SK-N-SH treated with all-trans-retinoic acid at 6 μM for 48 hours (cell line): ENCODE results near the gene AIG1.
A peak's percentile ranks its signal among the peaks of the same experiment; 100 is the strongest.

Source experiments
- ATAC-seq: fragments of 200-7000 bp; cut with Tn5 transposase; 3 replicates; pipeline ENCODE4 v1.9.1; 2020; ENCODE audit warnings: mild to moderate bottlenecking, moderate library complexity
- ARNTL ChIP-seq: fragments of 450-650 bp; formaldehyde crosslinking; IDR thresholded peaks from 2 replicates; pipeline ENCODE4 v1.5.0; 2020; ENCODE audit warnings: low read depth, mild to moderate bottlenecking, moderate library complexity, borderline replicate concordance
- BACH2 ChIP-seq: fragments of 250-450 bp; sonication (Bioruptor Pico); IDR thresholded peaks from 2 replicates; pipeline ENCODE4 v1.9.0; 2021; ENCODE audit warnings: mild to moderate bottlenecking, borderline replicate concordance
- CSDC2 ChIP-seq: fragments of 250-450 bp; sonication (Bioruptor Pico); IDR thresholded peaks from 2 replicates; pipeline ENCODE4 v1.5.0; 2020; ENCODE audit warnings: mild to moderate bottlenecking, moderate library complexity
- ESRRG ChIP-seq: fragments of 250-450 bp; sonication (Bioruptor Pico); IDR thresholded peaks from 2 replicates; pipeline ENCODE4 v1.6.1; 2021; ENCODE audit warnings: mild to moderate bottlenecking
- GLIS3 ChIP-seq: fragments of 250-450 bp; sonication (Bioruptor Pico); IDR thresholded peaks from 2 replicates; pipeline ENCODE4 v1.5.0; 2020; ENCODE audit warnings: mild to moderate bottlenecking, moderate library complexity
- ISL1 ChIP-seq: fragments of 250-450 bp; sonication (Bioruptor Pico); IDR thresholded peaks from 2 replicates; pipeline ENCODE4 v2.1.2; 2022; ENCODE audit warnings: mild to moderate bottlenecking, moderate library complexity
- OSR1 ChIP-seq: fragments of 250-450 bp; sonication (Bioruptor Pico); IDR thresholded peaks from 2 replicates; pipeline ENCODE4 v1.8.0; 2022; ENCODE audit warnings: moderate library complexity, mild to moderate bottlenecking, inconsistent platforms
- POU6F1 ChIP-seq: fragments of 250-450 bp; sonication (Bioruptor Pico); IDR thresholded peaks from 2 replicates; pipeline ENCODE4 v1.8.0; 2021; ENCODE audit warnings: low read depth, mild to moderate bottlenecking, moderate library complexity, borderline replicate concordance
- PPARA ChIP-seq: fragments of 250-450 bp; sonication (Bioruptor Pico); IDR thresholded peaks from 2 replicates; pipeline ENCODE4 v1.5.0; 2020; ENCODE audit warnings: mild to moderate bottlenecking, borderline replicate concordance
- SNAI2 ChIP-seq: fragments of 250-450 bp; sonication (Bioruptor Pico); IDR thresholded peaks from 2 replicates; pipeline ENCODE4 v1.5.0; 2020; ENCODE audit warnings: mild to moderate bottlenecking, moderate library complexity
- TCF4 ChIP-seq: fragments of 250-450 bp; sonication (Bioruptor Pico); IDR thresholded peaks from 2 replicates; pipeline ENCODE4 v1.8.0; 2021; ENCODE audit warnings: mild to moderate bottlenecking, moderate library complexity, borderline replicate concordance
- TOX ChIP-seq: fragments of 250-450 bp; sonication (Bioruptor Pico); IDR thresholded peaks from 2 replicates; pipeline ENCODE4 v1.8.0; 2021; ENCODE audit warnings: mild to moderate bottlenecking, moderate library complexity, borderline replicate concordance
- TSHZ2 ChIP-seq: fragments of 250-450 bp; sonication (Bioruptor Pico); IDR thresholded peaks from 2 replicates; pipeline ENCODE4 v1.5.0; 2020; ENCODE audit warnings: mild to moderate bottlenecking, moderate library complexity
- ZNF565 ChIP-seq: fragments of 450-650 bp; formaldehyde crosslinking; conservative IDR thresholded peaks from 2 replicates; pipeline ENCODE4 v1.5.0; 2020; ENCODE audit warnings: low read depth, mild to moderate bottlenecking, moderate library complexity
- ZNF70 ChIP-seq: fragments of 450-650 bp; formaldehyde crosslinking; IDR thresholded peaks from 2 replicates; pipeline ENCODE4 v1.5.0; 2020; ENCODE audit warnings: mild to moderate bottlenecking, moderate library complexity
- ZNF8 ChIP-seq: fragments of 450-650 bp; formaldehyde crosslinking; IDR thresholded peaks from 2 replicates; pipeline ENCODE4 v1.5.0; 2020; ENCODE audit warnings: mild to moderate bottlenecking, moderate library complexity
- TF ChIP-seq, protein P1 (sequence below): fragments of 250-450 bp; sonication (Bioruptor Pico); IDR thresholded peaks from 2 replicates; pipeline ENCODE4 v1.8.0; 2020; ENCODE audit warnings: mild to moderate bottlenecking, moderate library complexity, borderline replicate concordance
- TF ChIP-seq, protein P2 (sequence below): fragments of 250-450 bp; sonication (Bioruptor Pico); IDR thresholded peaks from 2 replicates; pipeline ENCODE4 v1.5.1; 2021; ENCODE audit warnings: mild to moderate bottlenecking, moderate library complexity

The AIG1 gene

DNA sequence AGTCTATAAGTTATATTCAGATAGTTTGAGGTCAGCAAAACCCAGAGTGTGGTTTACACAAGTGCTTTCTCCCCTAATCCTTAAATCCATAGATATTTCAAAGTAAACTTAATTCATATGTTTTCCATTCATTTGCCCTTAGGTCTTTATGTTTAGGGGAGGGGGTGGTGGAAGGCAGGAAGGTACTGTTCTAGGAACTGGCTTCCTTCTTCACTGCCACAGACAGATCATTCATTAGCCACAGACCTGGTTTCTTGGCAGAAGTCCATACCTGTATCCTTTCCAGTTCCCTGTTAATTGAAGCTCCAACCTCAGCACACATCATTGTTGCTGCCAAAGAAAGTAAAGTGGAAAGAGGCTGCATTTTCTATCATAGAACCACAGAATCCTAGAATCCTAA, 123.0 kb downstream of the AIG1 start:
- TF ChIP-seq ISL1 (CRISPR knock-in tag) (0 out of 2 replicates have a peak, but pooled peaks have one; percentile 11), SNAI2 (CRISPR knock-in tag) (no peak)
- peak; percentile 54; the same call in 2 of the 3 replicates for ATAC-seq

- no peak for ATAC-seq
- TF ChIP-seq SNAI2 (CRISPR knock-in tag) (no peak), BACH2 (no peak), ZNF8 (CRISPR knock-in tag) (no peak), CSDC2 (CRISPR knock-in tag) (no peak), ESRRG (CRISPR knock-in tag) (no peak), ZNF70 (no peak), OSR1 (CRISPR knock-in tag) (no peak), POU6F1 (CRISPR knock-in tag) (no peak)
- TF ChIP-seq, protein P1, sequence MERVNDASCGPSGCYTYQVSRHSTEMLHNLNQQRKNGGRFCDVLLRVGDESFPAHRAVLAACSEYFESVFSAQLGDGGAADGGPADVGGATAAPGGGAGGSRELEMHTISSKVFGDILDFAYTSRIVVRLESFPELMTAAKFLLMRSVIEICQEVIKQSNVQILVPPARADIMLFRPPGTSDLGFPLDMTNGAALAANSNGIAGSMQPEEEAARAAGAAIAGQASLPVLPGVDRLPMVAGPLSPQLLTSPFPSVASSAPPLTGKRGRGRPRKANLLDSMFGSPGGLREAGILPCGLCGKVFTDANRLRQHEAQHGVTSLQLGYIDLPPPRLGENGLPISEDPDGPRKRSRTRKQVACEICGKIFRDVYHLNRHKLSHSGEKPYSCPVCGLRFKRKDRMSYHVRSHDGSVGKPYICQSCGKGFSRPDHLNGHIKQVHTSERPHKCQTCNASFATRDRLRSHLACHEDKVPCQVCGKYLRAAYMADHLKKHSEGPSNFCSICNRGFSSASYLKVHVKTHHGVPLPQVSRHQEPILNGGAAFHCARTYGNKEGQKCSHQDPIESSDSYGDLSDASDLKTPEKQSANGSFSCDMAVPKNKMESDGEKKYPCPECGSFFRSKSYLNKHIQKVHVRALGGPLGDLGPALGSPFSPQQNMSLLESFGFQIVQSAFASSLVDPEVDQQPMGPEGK (CRISPR knock-in tag) = no peak
- TF ChIP-seq, protein P2, sequence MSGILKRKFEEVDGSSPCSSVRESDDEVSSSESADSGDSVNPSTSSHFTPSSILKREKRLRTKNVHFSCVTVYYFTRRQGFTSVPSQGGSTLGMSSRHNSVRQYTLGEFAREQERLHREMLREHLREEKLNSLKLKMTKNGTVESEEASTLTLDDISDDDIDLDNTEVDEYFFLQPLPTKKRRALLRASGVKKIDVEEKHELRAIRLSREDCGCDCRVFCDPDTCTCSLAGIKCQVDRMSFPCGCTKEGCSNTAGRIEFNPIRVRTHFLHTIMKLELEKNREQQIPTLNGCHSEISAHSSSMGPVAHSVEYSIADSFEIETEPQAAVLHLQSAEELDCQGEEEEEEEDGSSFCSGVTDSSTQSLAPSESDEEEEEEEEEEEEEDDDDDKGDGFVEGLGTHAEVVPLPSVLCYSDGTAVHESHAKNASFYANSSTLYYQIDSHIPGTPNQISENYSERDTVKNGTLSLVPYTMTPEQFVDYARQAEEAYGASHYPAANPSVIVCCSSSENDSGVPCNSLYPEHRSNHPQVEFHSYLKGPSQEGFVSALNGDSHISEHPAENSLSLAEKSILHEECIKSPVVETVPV (CRISPR knock-in tag) = no peak
Observed at GRCh38 chr6:143185288-143185687, 124.6 kb downstream of the AIG1 start.

GRCh38 chr6:143187238-143187923, 126.7 kb downstream of the AIG1 start:
- TF ChIP-seq ZNF565 (CRISPR knock-in tag) (no peak), TCF4 (CRISPR knock-in tag) (no peak), TSHZ2 (CRISPR knock-in tag) (no peak), ARNTL (CRISPR knock-in tag) (no peak), CSDC2 (CRISPR knock-in tag) (no peak), PPARA (CRISPR knock-in tag) (no peak), TOX (CRISPR knock-in tag) (no peak), SNAI2 (CRISPR knock-in tag) (no peak), ESRRG (CRISPR knock-in tag) (no peak), POU6F1 (CRISPR knock-in tag) (no peak), GLIS3 (no peak), ZNF70 (no peak)
- TF ChIP-seq, protein P2 (CRISPR knock-in tag) = no peak
- TF ChIP-seq, protein P1 (CRISPR knock-in tag) = no peak
- peak; percentile 79 for ATAC-seq
